HEK293T (cell line): ENCODE data around the gene VPS13A.

Experiments
- CTBP1 ChIP-seq: fragments of 450-650 bp; IDR thresholded peaks from 2 replicates; pipeline ENCODE4 v1.6.1; 2016; ENCODE audit warnings: borderline replicate concordance
- FOXK2 ChIP-seq: fragments of 450-650 bp; IDR thresholded peaks from 2 replicates; pipeline ENCODE4 v1.6.1; 2016; ENCODE audit warnings: mild to moderate bottlenecking

- no peak for TF ChIP-seq FOXK2
- TF ChIP-seq CTBP1 = no peak
Measured at GRCh38 chr9:77218612-77219011, 41.3 kb downstream of the VPS13A start.
